ENCODE measurements around the gene GOLGA6C. TPM values are rescaled to one million over a fixed set of nuclear protein-coding genes. Genes with fewer than 3 reads are reported as not detected.
"Not testable (repeated sequence)": the region's sequence is repeated elsewhere in the genome, so short reads cannot be mapped to it uniquely, and the experiment has no call there.

GOLGA6C gene
- polyA plus RNA-seq, 10 donors, result not detected

GRCh38 chr15:75249726-75250125 lies 8.4 kb upstream of the GOLGA6C start:
- no peak for DNase-seq

- not testable (repeated sequence) for DNase-seq
Measured at GRCh38 chr15:75251343-75251742, 6.8 kb upstream of the GOLGA6C start.

DNA sequence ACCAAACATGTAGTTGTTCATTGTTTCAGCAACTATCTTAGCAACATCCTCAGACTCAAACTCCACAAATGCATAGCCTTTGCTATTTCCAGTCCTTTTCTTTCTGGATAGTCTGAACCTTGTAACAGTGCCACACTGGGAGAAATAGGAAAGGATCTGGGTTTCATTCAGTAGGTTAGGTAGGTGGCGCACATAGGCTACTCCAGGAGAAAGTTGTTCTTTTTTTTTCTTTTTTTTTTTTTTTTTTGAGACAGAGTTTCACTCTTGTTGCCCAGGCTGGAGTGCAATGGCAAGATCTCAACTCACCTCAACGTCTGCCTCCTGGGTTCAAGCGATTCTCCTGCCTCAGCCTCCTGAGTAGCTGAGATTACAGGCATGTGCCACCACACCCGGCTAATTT lies 5.8 kb upstream of the GOLGA6C start:
- not testable (repeated sequence) for DNase-seq

DNA sequence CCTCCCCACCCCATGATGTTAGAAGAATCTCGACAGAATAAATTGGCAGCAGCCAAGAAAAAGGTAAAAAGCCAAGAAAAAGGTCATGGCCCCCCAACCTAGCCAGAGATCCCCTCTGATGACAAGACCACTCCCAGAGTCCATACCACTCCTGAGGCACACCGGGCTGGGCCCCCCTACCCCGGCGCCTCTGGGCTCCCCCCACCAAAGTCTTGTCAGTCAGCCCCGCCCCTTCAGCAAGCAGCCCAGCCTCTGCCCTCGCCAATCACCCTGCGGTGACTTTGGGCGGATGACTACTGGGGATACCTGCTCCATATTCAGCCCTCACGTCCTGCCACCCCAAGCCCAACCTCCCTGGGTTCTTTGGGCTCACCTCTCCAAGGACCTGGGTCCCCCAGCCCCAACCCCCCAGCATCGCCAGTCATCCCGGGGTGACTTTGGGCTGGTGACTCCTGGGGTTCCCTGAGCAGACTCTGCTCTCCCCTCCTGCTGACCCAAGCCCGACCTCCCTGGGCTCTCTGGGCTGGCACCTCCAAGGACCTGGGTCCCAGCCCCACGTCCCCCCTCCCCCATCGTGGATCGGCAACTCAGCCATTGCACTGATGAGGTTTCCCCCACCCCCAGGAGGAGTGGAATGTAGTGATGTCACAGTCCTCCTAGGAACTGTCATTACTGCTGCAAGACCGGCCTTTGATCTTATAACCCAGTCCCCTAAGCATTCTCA lies 648 bp downstream of the GOLGA6C start:
- DNase-seq, result not testable (repeated sequence)

GRCh38 chr15:75259873-75260272 lies 1.7 kb downstream of the GOLGA6C start:
- DNase-seq, result not testable (repeated sequence)

GRCh38 chr15:75273751-75274359 lies 15.7 kb downstream of the GOLGA6C start:
- DNase-seq, result not testable (repeated sequence)

- peak in 1 of 3 donors; percentile 21 for DNase-seq
Measured at GRCh38 chr15:75274509-75275107, 16.5 kb downstream of the GOLGA6C start.

DNA sequence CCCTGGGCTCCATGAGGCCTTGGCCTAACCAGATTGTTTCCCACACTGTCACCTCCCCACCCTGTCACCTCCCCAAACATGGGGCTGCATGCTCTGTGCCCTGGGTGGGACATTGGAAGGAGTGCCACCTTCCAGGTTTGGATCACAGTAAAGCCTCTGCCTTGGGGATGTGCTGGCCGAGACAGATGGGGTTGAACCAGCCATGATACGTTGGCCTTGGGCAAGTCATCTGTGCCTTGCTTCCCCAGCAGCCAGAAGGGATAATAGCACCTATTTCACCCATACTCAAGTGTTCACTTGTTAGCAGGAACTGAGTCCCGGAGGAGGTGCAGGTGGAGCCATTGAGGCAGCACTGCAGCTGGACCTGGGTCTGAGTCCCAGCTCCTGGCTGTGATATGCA lies 17.5 kb downstream of the GOLGA6C start:
- DNase-seq, result not testable (repeated sequence)

- DNase-seq, result not testable (repeated sequence)
Measured at GRCh38 chr15:75278497-75278896, 20.4 kb downstream of the GOLGA6C start.

GRCh38 chr15:75282572-75282971 lies 24.4 kb downstream of the GOLGA6C start, which contains the start of gene GOLGA6D:
Gene GOLGA6D (plus strand): TSS chr15:75282835. CDS start chr15:75282876, 41 bp downstream.
- not testable (repeated sequence) for DNase-seq

GRCh38 chr15:75284152-75284551 lies 26.0 kb downstream of the GOLGA6C start:
- DNase-seq, result not testable (repeated sequence)

- DNase-seq, result not testable (repeated sequence)
Measured at GRCh38 chr15:75293660-75294059, 35.5 kb downstream of the GOLGA6C start.

GRCh38 chr15:75298541-75299310 lies 40.6 kb downstream of the GOLGA6C start:
- DNase-seq, result not testable (repeated sequence)

GRCh38 chr15:75299311-75299688 lies 41.2 kb downstream of the GOLGA6C start:
- DNase-seq, result not testable (repeated sequence)

DNA sequence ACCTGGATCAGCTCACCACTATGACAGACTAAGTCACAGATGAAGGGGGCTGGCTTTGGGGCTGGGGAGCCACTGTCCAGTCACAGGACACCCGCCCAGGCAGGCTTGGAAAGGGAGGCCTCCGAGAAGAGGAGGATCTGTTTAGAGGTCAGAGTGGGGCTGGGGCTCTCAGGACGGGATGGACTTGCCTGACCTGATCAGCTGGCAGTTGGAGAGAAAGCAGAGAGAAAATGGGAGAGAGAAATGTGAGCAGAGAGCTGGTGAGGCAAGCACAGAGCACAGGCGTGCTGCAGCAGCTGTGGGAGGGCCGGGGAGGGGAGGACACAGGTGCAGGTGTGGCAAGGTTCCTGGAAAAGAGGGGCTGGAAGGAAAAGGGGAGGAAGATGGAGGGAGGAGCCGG lies 41.9 kb downstream of the GOLGA6C start:
- DNase-seq, result not testable (repeated sequence)

DNA sequence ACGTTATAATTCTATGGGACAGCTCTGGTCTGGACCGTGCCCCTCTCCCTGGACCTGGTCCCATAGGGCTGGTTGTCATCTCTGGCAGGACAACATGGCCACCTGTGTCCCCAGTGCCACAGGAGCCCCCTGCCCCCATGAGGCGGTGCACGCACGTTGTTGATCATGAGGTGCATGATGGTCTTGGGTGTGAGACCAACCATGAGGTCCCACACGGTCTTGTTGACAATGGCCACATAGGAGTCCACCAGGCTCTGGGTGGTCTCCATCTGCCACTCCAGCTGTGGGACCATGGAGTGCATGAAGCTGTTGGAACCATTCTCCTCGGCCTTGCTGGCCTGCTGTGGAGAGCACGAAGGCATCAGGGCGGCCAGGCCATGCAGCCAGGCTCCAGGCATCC lies 44.2 kb downstream of the GOLGA6C start:
- DNase-seq, result no peak

GRCh38 chr15:75302753-75303152 lies 44.6 kb downstream of the GOLGA6C start:
- DNase-seq, result not testable (repeated sequence)

GRCh38 chr15:75306188-75306587 lies 48.1 kb downstream of the GOLGA6C start:
- DNase-seq, result no peak

DNA sequence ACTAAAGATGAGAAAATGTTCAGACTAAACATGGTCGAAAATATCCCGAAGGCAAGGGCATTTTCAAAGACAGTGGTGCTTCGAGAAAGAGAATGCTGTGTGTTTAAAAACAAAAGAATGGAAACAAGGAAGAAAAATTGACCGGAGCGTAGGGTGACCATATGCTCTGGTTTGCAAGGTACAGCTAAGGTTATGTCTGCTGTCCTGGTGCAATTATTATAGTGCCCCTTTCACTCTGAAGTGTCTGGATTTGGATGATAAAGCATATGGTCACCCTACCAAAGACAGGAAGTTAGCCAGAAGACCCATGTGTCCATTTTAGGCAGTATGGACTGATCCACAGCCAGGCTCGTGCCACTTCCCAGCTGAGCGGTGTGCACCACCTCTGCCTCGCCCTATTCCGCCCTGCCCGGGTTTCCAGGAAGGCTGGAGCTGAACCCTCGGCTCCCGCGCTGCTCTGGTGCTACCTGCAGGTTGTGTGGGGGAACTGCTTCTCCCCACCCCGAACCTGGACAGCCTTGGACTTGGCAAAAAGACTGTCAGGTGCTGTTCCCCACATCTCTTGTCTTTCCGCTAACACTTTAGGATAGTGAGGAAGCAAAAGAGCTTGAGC lies 49.8 kb downstream of the GOLGA6C start:
- peak in 1 of 3 donors; percentile 4 for DNase-seq

DNA sequence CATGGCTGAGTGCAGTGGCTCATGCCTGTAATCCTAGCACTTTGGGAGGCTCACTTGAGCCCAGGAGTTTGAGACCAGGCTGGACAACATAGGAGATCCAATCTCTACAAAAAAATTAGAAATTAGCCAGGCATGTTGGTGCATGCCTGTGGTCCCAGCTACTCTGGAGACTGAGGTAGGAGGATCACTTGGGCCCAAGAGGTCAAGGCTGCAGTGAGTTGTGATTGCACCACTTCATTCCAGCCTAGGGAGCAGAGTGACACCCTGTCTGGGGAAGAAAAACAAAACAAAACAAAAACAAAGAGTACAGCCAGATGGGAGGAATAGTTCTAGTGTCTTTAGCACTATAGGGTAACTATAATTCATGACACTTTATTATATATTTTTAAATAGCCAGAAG lies 51.6 kb downstream of the GOLGA6C start:
- DNase-seq, result no peak

- not testable (repeated sequence) for DNase-seq
Measured at GRCh38 chr15:75312548-75312947, 54.4 kb downstream of the GOLGA6C start.

Data from muscle of back (tissue), 11 donors.